Measurements from ENCODE around the gene HEXB. TPM values are rescaled to one million over a fixed set of nuclear protein-coding genes. Genes with fewer than 3 reads are reported as not detected.

HEXB gene
- total RNA-seq, 1 experiment from 2014 or later: 56.3 TPM

GRCh38 chr5:74642543-74642863 lies 42.5 kb upstream of the HEXB start:
- Histone ChIP-seq H2AK5ac (ENCODE audit: insufficient read length, low read length) (no peak overlapping the region), H3K4me2 (ENCODE audit: insufficient read depth, insufficient read length, low read length) (peak overlapping the region; percentile 96), H3K14ac (ENCODE audit: insufficient read depth, low read length) (no peak overlapping the region), H2BK120ac (ENCODE audit: low read depth, low read length, poor library complexity, severe bottlenecking) (no peak overlapping the region), H2BK5ac (ENCODE audit: insufficient read length, low read length) (no peak overlapping the region), H3K79me2 (ENCODE audit: insufficient read depth, low read length) (peaks cover 2% of the 10 kb centered on the region; the same call in 1 of the 2 replicates), H2BK15ac (ENCODE audit: low read depth, low read length) (no peak overlapping the region), H3T11ph (ENCODE audit: low read length) (no peak overlapping the region), H3K4me1 (ENCODE audit: insufficient read depth, low read length) (peaks cover 4% of the 10 kb centered on the region; the same call in 1 of the 2 replicates), H3K18ac (ENCODE audit: insufficient read length, low read depth, low read length) (no peak overlapping the region), H4K8ac (replicated peaks; ENCODE audit: insufficient read length, low read depth, low read length) (no peak overlapping the region), H3K27ac (ENCODE audit: insufficient read length, low read depth, low read length) (no peak overlapping the region), H3K9ac (ENCODE audit: extremely low read depth, insufficient read length, low read length) (no peak overlapping the region), H3K27me3 (ENCODE audit: insufficient read depth, low read length) (peaks cover 3% of the 10 kb centered on the region; the same call in 1 of the 2 replicates), H3K23ac (ENCODE audit: insufficient read length, low read depth, low read length) (no peak overlapping the region), H4K91ac (ENCODE audit: insufficient read length, low read depth, low read length) (no peak overlapping the region), H4K20me1 (ENCODE audit: control insufficient read depth, insufficient read depth, insufficient read length) (no peaks in the 10 kb centered on the region), H3K9me3 (ENCODE audit: control insufficient read depth, low read depth, low read length) (no peaks in the 10 kb centered on the region), H2BK20ac (ENCODE audit: low read depth, low read length, poor library complexity, severe bottlenecking) (no peak overlapping the region), H2AFZ (ENCODE audit: low read length) (no peak overlapping the region), H4K5ac (ENCODE audit: insufficient read length, low read depth, low read length) (no peak overlapping the region), H2BK12ac (ENCODE audit: insufficient read length, low read depth, low read length) (no peak overlapping the region), H3K23me2 (ENCODE audit: insufficient read length, low read depth, low read length, poor library complexity, severe bottlenecking) (peaks cover 27% of the 10 kb centered on the region), H3K56ac (ENCODE audit: insufficient read length, low read depth, low read length) (no peak overlapping the region), H3K4ac (ENCODE audit: low read depth, low read length) (no peak overlapping the region), H3K79me1 (ENCODE audit: insufficient read depth, low read depth, low read length, poor library complexity, severe bottlenecking) (no peaks in the 10 kb centered on the region)
- no peak overlapping the region for H3K27ac Mint-ChIP-seq
- TF ChIP-seq CTCF (conservative IDR thresholded peaks at IDR 0.05): no peak
- WGBS (ENCODE audit: extremely low coverage, insufficient read length, low lambda C conversion rate): no CpG with 5 or more reads among the region's 6 CpGs
- DNase-seq: no peak
- peaks cover 55% of the 10 kb centered on the region for H3K27me3 Mint-ChIP-seq (ENCODE audit: low read depth)
- H3K4me3 Mint-ChIP-seq: peak overlapping the region in 1 of 2 experiments; percentile 86; a peak in 2 of 5 replicates
- H3K4me1 Mint-ChIP-seq: peaks cover 21 to 33% of the 10 kb centered on the region in 2 experiments
- H3K9me3 Mint-ChIP-seq: no peaks in the 10 kb centered on the region
- H3K36me3 Mint-ChIP-seq (ENCODE audit: insufficient read depth in 1 of 3, low read depth in 3 of 3): no peaks in the 10 kb centered on the region; a peak in 1 of 7 replicates

All from H9 (cell line).